ENCODE measurements around the gene KRT27.

Gene KRT27

DNA sequence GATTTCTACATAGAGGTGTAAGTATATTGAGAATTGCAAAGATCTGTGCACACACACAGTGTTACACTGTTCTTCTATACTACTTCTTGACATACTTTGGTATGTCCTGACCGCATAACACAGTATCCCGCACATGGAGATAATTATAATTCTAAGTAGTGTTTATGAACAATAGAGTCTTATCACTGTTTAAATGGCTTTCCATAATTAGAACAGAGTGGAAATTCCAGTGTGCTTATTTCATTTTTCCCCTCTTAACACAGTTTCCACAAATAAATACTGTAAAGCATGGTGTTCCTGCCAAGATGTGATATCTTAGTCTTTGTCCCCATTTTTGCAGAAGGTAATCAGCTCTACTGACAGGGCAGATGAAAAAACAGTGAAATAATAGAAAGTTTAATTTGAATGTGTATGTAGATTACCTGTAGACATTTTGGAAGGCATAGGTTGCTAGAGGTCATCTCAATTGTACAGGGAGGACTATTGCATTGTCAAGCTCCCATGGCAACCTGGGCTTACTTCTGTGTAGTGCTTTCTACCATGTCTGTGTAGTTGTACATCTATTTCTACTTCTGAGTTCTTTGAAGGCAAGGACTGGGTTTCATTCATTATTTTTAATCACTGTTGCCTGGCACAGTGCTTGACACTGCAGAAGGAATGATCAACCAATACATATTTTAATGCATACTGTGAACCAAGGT, 27.5 kb upstream of the KRT27 start:
- Histone ChIP-seq H3K9me3 (ENCODE audit: control insufficient read depth in 2 of 2, low read length in 2 of 2) (no peaks in the 10 kb centered on the region), H3K27ac (ENCODE audit: low read length) (no peak overlapping the region), H3K4me1 (ENCODE audit: control insufficient read depth, insufficient read depth, low read length) (no peaks in the 10 kb centered on the region), H3K4me3 (ENCODE audit: low read length in 2 of 2) (no peak overlapping the region), H3K36me3 (ENCODE audit: control insufficient read depth in 2 of 2, insufficient read depth in 2 of 2, low read length in 2 of 2) (no peaks in the 10 kb centered on the region), H3K27me3 (ENCODE audit: control insufficient read depth in 1 of 2, insufficient read depth in 2 of 2, low read length in 2 of 2) (peaks cover 4 to 11% of the 10 kb centered on the region in 2 donors), H3K9ac (ENCODE audit: low read length in 2 of 2) (no peak overlapping the region)

DNA sequence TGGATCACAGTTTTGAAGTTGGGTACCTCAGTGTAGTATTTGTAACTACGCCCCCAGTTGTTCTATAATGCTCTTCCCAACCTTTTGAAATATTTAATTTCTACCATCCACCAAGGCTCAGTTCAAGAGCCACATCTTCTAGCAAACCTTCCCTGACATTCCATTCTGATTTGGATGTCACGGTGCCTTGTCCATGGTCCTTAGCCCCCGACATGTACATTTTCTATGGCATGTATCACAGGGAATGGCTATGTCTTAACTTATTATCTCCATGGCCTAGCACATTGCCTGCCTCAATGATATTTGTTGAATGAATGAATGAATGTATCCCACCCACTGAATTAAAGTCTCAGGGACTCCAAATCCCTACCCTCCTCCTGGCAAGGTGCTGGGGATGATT, 23.8 kb upstream of the KRT27 start:
- no peaks in the 10 kb centered on the region for H3K4me1 ChIP-seq (ENCODE audit: control insufficient read depth, insufficient read depth, low read length)
- peaks cover 9 to 20% of the 10 kb centered on the region in 2 donors for H3K27me3 ChIP-seq (ENCODE audit: control insufficient read depth in 1 of 2, insufficient read depth in 2 of 2, low read length in 2 of 2)
- no peaks in the 10 kb centered on the region for H3K36me3 ChIP-seq (ENCODE audit: control insufficient read depth in 2 of 2, insufficient read depth in 2 of 2, low read length in 2 of 2)
- no peak overlapping the region for H3K4me3 ChIP-seq (ENCODE audit: low read length in 2 of 2)
- no peak overlapping the region for H3K27ac ChIP-seq (ENCODE audit: low read length)
- no peak overlapping the region for H3K9ac ChIP-seq (ENCODE audit: low read length in 2 of 2)
- no peaks in the 10 kb centered on the region for H3K9me3 ChIP-seq (ENCODE audit: control insufficient read depth in 2 of 2, low read length in 2 of 2)

DNA sequence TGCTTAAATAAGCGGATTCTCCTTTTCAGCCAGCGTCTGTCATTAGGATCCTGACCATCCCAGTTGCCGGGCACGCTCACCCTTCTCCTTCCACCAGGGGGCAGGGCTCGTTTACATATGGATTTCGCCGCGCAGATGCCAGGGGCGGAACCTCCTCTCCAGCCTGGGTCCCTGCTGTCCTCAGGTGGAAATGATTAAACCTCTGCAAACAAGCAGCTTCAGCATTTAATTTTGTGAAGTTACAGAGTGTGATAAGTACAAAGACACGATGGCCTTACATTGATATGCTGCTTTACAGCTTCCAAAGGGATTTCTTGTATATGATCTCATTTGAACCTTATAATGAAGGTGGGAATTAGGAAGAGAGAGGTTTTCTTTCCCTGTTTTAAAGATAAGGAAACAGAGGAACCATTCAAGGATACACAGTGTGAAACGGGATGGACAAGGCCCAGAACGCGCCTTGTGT, 21.3 kb upstream of the KRT27 start:
- Histone ChIP-seq H3K36me3 (ENCODE audit: control insufficient read depth in 2 of 2, insufficient read depth in 2 of 2, low read length in 2 of 2) (no peaks in the 10 kb centered on the region), H3K4me3 (ENCODE audit: low read length in 2 of 2) (no peak overlapping the region), H3K27me3 (ENCODE audit: control insufficient read depth in 1 of 2, insufficient read depth in 2 of 2, low read length in 2 of 2) (peaks cover 17 to 18% of the 10 kb centered on the region in 2 donors), H3K9ac (ENCODE audit: low read length in 2 of 2) (no peak overlapping the region), H3K9me3 (ENCODE audit: control insufficient read depth in 2 of 2, low read length in 2 of 2) (no peaks in the 10 kb centered on the region), H3K4me1 (ENCODE audit: control insufficient read depth, insufficient read depth, low read length) (no peaks in the 10 kb centered on the region), H3K27ac (ENCODE audit: low read length) (no peak overlapping the region)

DNA sequence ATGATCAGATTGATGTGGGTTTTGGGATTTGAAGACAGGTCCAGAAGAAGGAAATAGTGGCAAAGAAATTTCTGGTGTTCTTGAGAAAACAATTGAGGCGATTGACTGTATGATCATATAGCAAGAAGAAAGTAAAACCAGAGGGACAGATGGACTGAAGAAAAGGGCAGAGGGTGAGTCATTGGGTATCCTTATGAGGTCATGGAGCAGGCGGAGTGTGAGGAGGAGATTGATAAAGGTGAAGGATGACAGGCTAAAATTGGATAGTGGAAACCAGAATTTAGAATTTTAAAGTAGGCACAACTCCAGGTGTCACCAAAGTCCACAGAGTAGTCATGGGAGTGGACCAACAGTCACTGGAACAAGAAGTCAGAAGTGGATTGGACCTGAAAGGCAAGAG, 18.8 kb upstream of the KRT27 start:
- no peak overlapping the region for H3K9ac ChIP-seq (ENCODE audit: low read length in 2 of 2)
- no peak overlapping the region for H3K27ac ChIP-seq (ENCODE audit: low read length)
- no peaks in the 10 kb centered on the region for H3K9me3 ChIP-seq (ENCODE audit: control insufficient read depth in 2 of 2, low read length in 2 of 2)
- peaks cover 20 to 27% of the 10 kb centered on the region in 2 donors for H3K27me3 ChIP-seq (ENCODE audit: control insufficient read depth in 1 of 2, insufficient read depth in 2 of 2, low read length in 2 of 2)
- no peaks in the 10 kb centered on the region for H3K36me3 ChIP-seq (ENCODE audit: control insufficient read depth in 2 of 2, insufficient read depth in 2 of 2, low read length in 2 of 2)
- no peak overlapping the region for H3K4me3 ChIP-seq (ENCODE audit: low read length in 2 of 2)
- no peaks in the 10 kb centered on the region for H3K4me1 ChIP-seq (ENCODE audit: control insufficient read depth, insufficient read depth, low read length)

DNA sequence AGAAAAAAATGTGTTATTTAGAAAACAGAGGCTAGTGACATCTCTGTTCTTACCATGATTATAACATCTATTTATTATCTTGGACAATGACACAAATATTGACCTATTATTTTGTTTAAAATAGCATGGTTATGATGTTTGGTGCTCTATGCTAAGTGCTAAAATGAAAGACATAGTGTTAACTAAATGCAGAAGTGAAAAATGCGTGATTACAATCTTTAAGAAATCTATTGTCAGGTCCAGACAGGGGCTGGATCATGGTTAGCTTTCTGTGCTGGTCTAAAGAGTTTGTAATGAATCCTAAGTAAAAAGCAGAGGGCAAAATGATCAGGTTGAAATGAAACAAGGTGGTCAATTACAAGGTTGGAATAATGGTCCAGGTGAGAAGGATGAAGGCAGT, 18.0 kb upstream of the KRT27 start:
- no peak overlapping the region for H3K27ac ChIP-seq (ENCODE audit: low read length)
- peaks cover 25 to 28% of the 10 kb centered on the region in 2 donors for H3K27me3 ChIP-seq (ENCODE audit: control insufficient read depth in 1 of 2, insufficient read depth in 2 of 2, low read length in 2 of 2)
- H3K36me3 ChIP-seq (ENCODE audit: control insufficient read depth in 2 of 2, insufficient read depth in 2 of 2, low read length in 2 of 2), result no peaks in the 10 kb centered on the region
- H3K9me3 ChIP-seq (ENCODE audit: control insufficient read depth in 2 of 2, low read length in 2 of 2), result no peaks in the 10 kb centered on the region
- no peak overlapping the region for H3K9ac ChIP-seq (ENCODE audit: low read length in 2 of 2)
- H3K4me1 ChIP-seq (ENCODE audit: control insufficient read depth, insufficient read depth, low read length), result no peaks in the 10 kb centered on the region
- no peak overlapping the region for H3K4me3 ChIP-seq (ENCODE audit: low read length in 2 of 2)

DNA sequence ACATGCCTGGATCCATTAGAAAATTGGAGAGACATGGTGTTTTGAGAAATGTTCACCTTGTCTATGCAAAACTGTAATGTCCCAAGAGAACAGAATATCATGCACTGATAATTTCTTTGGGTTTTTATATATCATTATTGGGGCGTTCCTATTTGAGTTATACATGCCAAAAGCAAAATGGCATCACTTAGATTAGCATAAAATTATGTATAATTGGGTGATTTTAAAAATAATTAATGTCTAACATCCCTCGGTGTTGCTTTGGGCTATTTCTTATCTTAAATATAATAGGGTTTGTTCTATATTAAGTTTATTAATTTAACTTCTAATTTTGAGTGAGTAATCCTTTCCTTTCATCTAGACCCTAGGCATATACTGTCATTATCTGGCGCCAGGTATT, 17.5 kb upstream of the KRT27 start, which contains the start of gene KRT28:
Gene KRT28 (minus strand): TSS at position 101 of the 400 bp plus-strand sequence. CDS start 66 bp downstream, at position 35.
- peaks cover 22 to 28% of the 10 kb centered on the region in 2 donors for H3K27me3 ChIP-seq (ENCODE audit: control insufficient read depth in 1 of 2, insufficient read depth in 2 of 2, low read length in 2 of 2)

DNA sequence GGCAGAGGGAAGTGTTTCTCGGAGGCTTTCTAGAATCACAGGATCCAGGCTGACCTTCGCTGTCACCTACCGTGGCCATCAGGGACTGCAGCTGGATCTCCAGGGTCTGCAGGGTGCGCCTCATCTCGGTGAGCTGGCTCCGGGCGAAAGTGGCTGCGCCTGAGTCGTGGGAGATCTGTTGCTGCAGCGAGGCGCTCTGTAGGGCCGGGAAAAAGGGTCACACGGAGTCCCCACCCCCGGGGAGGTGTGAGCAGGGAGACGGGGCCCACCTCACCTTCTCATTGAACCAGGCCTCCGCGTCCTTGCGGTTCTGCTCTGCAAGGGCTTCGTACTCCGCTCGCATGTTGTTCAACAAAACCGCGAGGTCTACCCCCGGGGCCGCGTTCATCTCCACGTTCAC, 14.5 kb upstream of the KRT27 start:
- no peaks in the 10 kb centered on the region for H3K9me3 ChIP-seq (ENCODE audit: control insufficient read depth in 2 of 2, low read length in 2 of 2)
- H3K27ac ChIP-seq (ENCODE audit: low read length), result no peak overlapping the region
- no peaks in the 10 kb centered on the region for H3K36me3 ChIP-seq (ENCODE audit: control insufficient read depth in 2 of 2, insufficient read depth in 2 of 2, low read length in 2 of 2)
- H3K9ac ChIP-seq (ENCODE audit: low read length in 2 of 2), result no peak overlapping the region
- H3K4me3 ChIP-seq (ENCODE audit: low read length in 2 of 2), result no peak overlapping the region
- H3K4me1 ChIP-seq (ENCODE audit: control insufficient read depth, insufficient read depth, low read length), result no peaks in the 10 kb centered on the region
- peaks cover 19 to 23% of the 10 kb centered on the region in 2 donors for H3K27me3 ChIP-seq (ENCODE audit: control insufficient read depth in 1 of 2, insufficient read depth in 2 of 2, low read length in 2 of 2)

More for the DNA sequence above, 17.5 kb upstream of the KRT27 start, which contains the start of gene KRT28:
- H3K9ac ChIP-seq (ENCODE audit: low read length in 2 of 2), result no peak within 1 kb of the TSS
- H3K4me1 ChIP-seq (ENCODE audit: control insufficient read depth, insufficient read depth, low read length), result no peaks in the 10 kb centered on the region
- no peaks in the 10 kb centered on the region for H3K9me3 ChIP-seq (ENCODE audit: control insufficient read depth in 2 of 2, low read length in 2 of 2)
- no peaks in the 10 kb centered on the region for H3K36me3 ChIP-seq (ENCODE audit: control insufficient read depth in 2 of 2, insufficient read depth in 2 of 2, low read length in 2 of 2)
- no peak within 1 kb of the TSS for H3K4me3 ChIP-seq (ENCODE audit: low read length in 2 of 2)
- no peak within 1 kb of the TSS for H3K27ac ChIP-seq (ENCODE audit: low read length)

DNA sequence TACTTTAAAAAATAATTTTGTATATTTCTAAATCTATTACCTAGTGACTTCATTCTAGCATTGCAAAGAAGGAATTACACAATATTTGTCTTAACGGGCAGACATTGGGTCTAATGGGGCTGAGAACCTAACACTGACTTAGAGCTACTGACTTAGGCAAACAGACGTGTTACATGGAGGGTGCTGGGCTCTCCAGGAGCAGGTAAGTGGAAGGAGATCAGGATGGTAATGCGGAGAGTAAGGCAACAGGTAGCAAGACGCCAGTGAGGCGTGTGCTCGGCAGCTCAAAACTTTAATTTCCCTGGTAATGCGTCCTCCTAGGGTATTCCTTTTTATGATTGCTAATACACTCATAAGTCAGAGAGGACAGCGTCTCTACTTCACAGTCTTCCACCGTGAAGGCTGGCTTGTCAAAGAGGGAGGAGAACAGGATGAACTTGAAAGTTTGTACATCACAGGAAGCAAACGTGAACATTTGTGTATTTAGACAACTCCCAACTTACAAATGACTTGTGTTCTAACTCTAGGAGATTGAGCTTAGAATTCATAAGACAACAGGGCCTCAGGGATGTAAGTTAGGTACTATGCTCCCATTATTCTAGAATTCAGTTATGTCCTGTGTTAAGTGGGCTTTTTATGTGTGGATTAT, 12.8 kb upstream of the KRT27 start:
- H3K4me3 ChIP-seq (ENCODE audit: low read length in 2 of 2), result no peak overlapping the region
- H3K27me3 ChIP-seq (ENCODE audit: control insufficient read depth in 1 of 2, insufficient read depth in 2 of 2, low read length in 2 of 2), result peaks cover 13 to 16% of the 10 kb centered on the region in 2 donors
- H3K36me3 ChIP-seq (ENCODE audit: control insufficient read depth in 2 of 2, insufficient read depth in 2 of 2, low read length in 2 of 2), result no peaks in the 10 kb centered on the region
- H3K27ac ChIP-seq (ENCODE audit: low read length), result no peak overlapping the region
- no peaks in the 10 kb centered on the region for H3K4me1 ChIP-seq (ENCODE audit: control insufficient read depth, insufficient read depth, low read length)
- H3K9me3 ChIP-seq (ENCODE audit: control insufficient read depth in 2 of 2, low read length in 2 of 2), result no peaks in the 10 kb centered on the region
- no peak overlapping the region for H3K9ac ChIP-seq (ENCODE audit: low read length in 2 of 2)

DNA sequence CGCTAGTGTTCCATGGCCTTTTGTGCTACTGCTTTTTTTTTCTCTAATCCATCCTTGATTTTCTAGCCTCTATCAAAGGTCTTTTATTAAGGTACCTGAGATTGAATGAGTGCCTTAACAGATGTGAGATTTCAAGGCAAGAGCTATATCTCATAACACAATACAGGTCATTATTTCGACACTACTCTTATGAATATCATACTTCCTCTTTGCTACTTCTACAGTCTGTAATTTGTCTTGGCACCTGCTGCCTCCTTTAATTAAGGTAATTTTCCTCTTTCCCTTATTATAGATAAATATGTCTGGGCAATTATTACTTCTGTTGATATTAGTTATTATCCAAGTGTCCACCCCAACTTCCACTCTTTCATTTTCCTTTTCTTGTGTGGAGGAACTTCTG, 12.1 kb upstream of the KRT27 start:
- peaks cover 12 to 13% of the 10 kb centered on the region in 2 donors for H3K27me3 ChIP-seq (ENCODE audit: control insufficient read depth in 1 of 2, insufficient read depth in 2 of 2, low read length in 2 of 2)
- H3K36me3 ChIP-seq (ENCODE audit: control insufficient read depth in 2 of 2, insufficient read depth in 2 of 2, low read length in 2 of 2), result no peaks in the 10 kb centered on the region
- no peaks in the 10 kb centered on the region for H3K9me3 ChIP-seq (ENCODE audit: control insufficient read depth in 2 of 2, low read length in 2 of 2)
- no peak overlapping the region for H3K4me3 ChIP-seq (ENCODE audit: low read length in 2 of 2)
- H3K9ac ChIP-seq (ENCODE audit: low read length in 2 of 2), result no peak overlapping the region
- H3K4me1 ChIP-seq (ENCODE audit: control insufficient read depth, insufficient read depth, low read length), result no peaks in the 10 kb centered on the region
- no peak overlapping the region for H3K27ac ChIP-seq (ENCODE audit: low read length)

DNA sequence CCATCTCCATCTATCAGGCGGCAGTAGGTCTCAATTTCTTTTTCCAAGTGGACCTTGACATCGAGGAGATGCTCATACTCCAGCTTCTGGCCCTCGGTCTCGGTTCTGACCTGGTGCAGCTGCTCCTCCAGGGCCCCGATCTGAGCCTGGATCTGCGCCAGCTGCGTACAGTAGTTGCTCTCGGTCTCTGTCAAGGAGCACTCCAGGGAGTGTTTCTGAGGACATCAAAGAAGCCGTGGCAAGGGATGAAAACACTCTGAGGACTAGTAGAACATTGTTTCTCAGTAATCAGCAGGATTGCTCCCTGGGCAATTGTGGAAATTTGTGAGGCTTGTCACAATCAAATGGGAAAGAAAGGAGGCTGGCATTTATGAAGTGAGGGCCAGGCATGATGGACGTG, 11.5 kb upstream of the KRT27 start:
- Histone ChIP-seq H3K4me1 (ENCODE audit: control insufficient read depth, insufficient read depth, low read length) (no peaks in the 10 kb centered on the region), H3K9ac (ENCODE audit: low read length in 2 of 2) (no peak overlapping the region), H3K4me3 (ENCODE audit: low read length in 2 of 2) (no peak overlapping the region), H3K27ac (ENCODE audit: low read length) (no peak overlapping the region), H3K27me3 (ENCODE audit: control insufficient read depth in 1 of 2, insufficient read depth in 2 of 2, low read length in 2 of 2) (peaks cover 10 to 13% of the 10 kb centered on the region in 2 donors), H3K9me3 (ENCODE audit: control insufficient read depth in 2 of 2, low read length in 2 of 2) (no peaks in the 10 kb centered on the region), H3K36me3 (ENCODE audit: control insufficient read depth in 2 of 2, insufficient read depth in 2 of 2, low read length in 2 of 2) (no peaks in the 10 kb centered on the region)

All from stomach smooth muscle (tissue), 2 donors.